H1 (cell line): Measurements from ENCODE around the gene IDI1. TPM values are rescaled to one million over a fixed set of nuclear protein-coding genes. Genes with fewer than 3 reads are reported as not detected.

Source experiments
- CTCF ChIA-PET: fragments of 300-600 bp; sonication (Branson Sonifier 250); formaldehyde crosslinking; loops from one replicate; lab custom pipeline; 2021; ENCODE audit not compliant: partially characterized antibody; lab: Charles Lee
- POLR2A ChIA-PET: fragments of 300-600 bp; sonication (Branson Sonifier 250); formaldehyde crosslinking; loops from one replicate; lab custom pipeline; 2021; ENCODE audit warnings: inconsistent platforms; ENCODE audit not compliant: partially characterized antibody; lab: Charles Lee
- DNase-seq, 2 experiments: peaks; one replicate each; pipeline versions ENCODE4 v3.0.0 to v3.0.0-alpha.2; 2010 to 2022; ENCODE audit warnings: low spot score in 2 of 2, low read depth in 1 of 2, mixed read lengths in 1 of 2
- FAIRE-seq: peaks from 2 replicates; lab custom pipeline; 2011; peaks lifted over from hg19 to GRCh38; lab: Jason Lieb, UNC
- H2AFZ ChIP-seq: 2 replicates; pipeline ENCODE4 v1.8.1; 2012; ENCODE audit warnings: low read length, inconsistent platforms
- H2AK5ac ChIP-seq: 2 replicates; pipeline ENCODE4 v1.6.1; 2013; ENCODE audit warnings: low read depth, low read length
- H2BK120ac ChIP-seq: replicated peaks from 2 replicates; pipeline ENCODE3; 2013; ENCODE audit warnings: low read depth, low read length, inconsistent platforms
- H2BK12ac ChIP-seq: 2 replicates; pipeline ENCODE4 v1.6.1; 2013; ENCODE audit warnings: low read depth, low read length
- H2BK15ac ChIP-seq: 2 replicates; pipeline ENCODE4 v1.6.1; 2013; ENCODE audit warnings: low read length
- H2BK20ac ChIP-seq: 2 replicates; pipeline ENCODE4 v1.6.1; 2013; ENCODE audit warnings: low read length
- H2BK5ac ChIP-seq: 2 replicates; pipeline ENCODE4 v1.6.1; 2013; ENCODE audit warnings: low read depth, low read length
- H3K14ac ChIP-seq: 2 replicates; pipeline ENCODE4 v1.6.1; 2013; ENCODE audit warnings: inconsistent platforms; ENCODE audit not compliant: insufficient read length
- H3K18ac ChIP-seq: 2 replicates; pipeline ENCODE4 v1.6.1; 2013; ENCODE audit warnings: low read length; ENCODE audit errors: extremely low read depth
- H3K23ac ChIP-seq: 2 replicates; pipeline ENCODE4 v1.6.1; 2013; ENCODE audit warnings: inconsistent platforms; ENCODE audit not compliant: insufficient read length
- H3K23me2 ChIP-seq: 2 replicates; pipeline ENCODE4 v1.6.1; 2013; ENCODE audit warnings: low read depth, low read length
- H3K27ac ChIP-seq: 2 replicates; pipeline ENCODE4 v1.6.1; 2011; ENCODE audit warnings: low read depth, low read length, inconsistent platforms
- H3K27me3 ChIP-seq, 4 experiments: replicated peaks in 1 of 4; 1 replicate in 1 of 4; 2 replicates in 3 of 4; pipeline versions ENCODE4 v1.6.1 to v1.8.1; 2011 to 2013; ENCODE audit warnings: low read length in 3 of 4, mild to moderate bottlenecking in 3 of 4, inconsistent platforms in 2 of 4, mixed read lengths in 2 of 4, moderate library complexity in 1 of 4; ENCODE audit not compliant: control insufficient read depth in 3 of 4, insufficient read depth in 3 of 4; ENCODE audit errors: extremely low read depth in 1 of 4
- H3K36me3 ChIP-seq, 4 experiments: 2 replicates each; pipeline versions ENCODE4 v1.6.1 to v1.8.1; 2011 to 2013; ENCODE audit warnings: mild to moderate bottlenecking in 4 of 4, low read length in 3 of 4, moderate library complexity in 2 of 4, control low read depth in 1 of 4, inconsistent platforms in 1 of 4; ENCODE audit not compliant: insufficient read depth in 4 of 4, control insufficient read depth in 2 of 4
- H3K4ac ChIP-seq: replicated peaks from 2 replicates; pipeline ENCODE3; 2013; ENCODE audit warnings: low read length, low read depth, mixed read lengths, inconsistent platforms; ENCODE audit not compliant: insufficient read length
- H3K4me1 ChIP-seq, 4 experiments: replicated peaks in 1 of 4; 1 replicate in 1 of 4; 2 replicates in 3 of 4; pipeline versions ENCODE4 v1.6.1 to v1.8.1; 2011 to 2013; ENCODE audit warnings: low read length in 3 of 4, inconsistent platforms in 2 of 4, mixed read lengths in 1 of 4; ENCODE audit not compliant: insufficient read depth in 4 of 4, control insufficient read depth in 3 of 4
- H3K4me2 ChIP-seq, 2 experiments: 2 replicates each; pipeline versions ENCODE4 v1.6.1 to v1.8.1; 2011 to 2013; ENCODE audit warnings: low read depth in 2 of 2, low read length in 2 of 2, control low read depth in 1 of 2, inconsistent platforms in 1 of 2, mild to moderate bottlenecking in 1 of 2; ENCODE audit not compliant: insufficient read depth in 1 of 2
- H3K4me3 ChIP-seq, 4 experiments: fragments of 200-600, 300-600 bp in 1 of 4; sonication (generic), shearing (Covaris generic), sonication (Bioruptor Twin) in 1 of 4; 2 replicates each; pipeline versions ENCODE4 v1.5.1 to v1.8.1; 2011 to 2016; ENCODE audit warnings: low read length in 4 of 4, low read depth in 3 of 4, control low read depth in 2 of 4, inconsistent platforms in 2 of 4, mild to moderate bottlenecking in 2 of 4, mixed read lengths in 1 of 4, moderate library complexity in 1 of 4; ENCODE audit not compliant: insufficient read depth in 2 of 4; ENCODE audit errors: extremely low read depth in 1 of 4
- H3K56ac ChIP-seq: replicated peaks from 2 replicates; pipeline ENCODE3; 2013; ENCODE audit warnings: low read depth, mild to moderate bottlenecking, mixed read lengths, low read length, inconsistent platforms; ENCODE audit not compliant: insufficient read length
- H3K79me1 ChIP-seq: 2 replicates; pipeline ENCODE4 v1.6.1; 2013; ENCODE audit warnings: low read depth, low read length, control low read depth
- H3K79me2 ChIP-seq, 2 experiments: 2 replicates each; pipeline versions ENCODE4 v1.6.1 to v1.8.1; 2012 to 2013; ENCODE audit warnings: low read length in 2 of 2, mild to moderate bottlenecking in 2 of 2, inconsistent platforms in 1 of 2; ENCODE audit not compliant: insufficient read depth in 2 of 2, control insufficient read depth in 1 of 2
- H3K9ac ChIP-seq, 4 experiments: replicated peaks in 1 of 4; 1 replicate in 1 of 4; 2 replicates in 3 of 4; pipeline versions ENCODE4 v1.6.1 to v1.8.1; 2011 to 2013; ENCODE audit warnings: low read depth in 3 of 4, low read length in 3 of 4, control low read depth in 2 of 4, mild to moderate bottlenecking in 2 of 4, moderate library complexity in 2 of 4, inconsistent platforms in 1 of 4; ENCODE audit errors: extremely low read depth in 1 of 4
- H3K9me3 ChIP-seq, 2 experiments: 2 replicates each; pipeline versions ENCODE4 v1.6.1 to v1.8.1; 2012 to 2013; ENCODE audit warnings: mild to moderate bottlenecking in 2 of 2, moderate library complexity in 2 of 2, control low read depth in 1 of 2, inconsistent platforms in 1 of 2, low read depth in 1 of 2, low read length in 1 of 2, mixed read lengths in 1 of 2; ENCODE audit not compliant: insufficient read depth in 2 of 2
- H4K20me1 ChIP-seq, 2 experiments: replicated peaks in 1 of 2; 2 replicates each; pipeline versions ENCODE3 to v1.8.1; 2011 to 2013; ENCODE audit warnings: inconsistent platforms in 2 of 2, low read length in 2 of 2, mild to moderate bottlenecking in 1 of 2; ENCODE audit not compliant: insufficient read depth in 2 of 2, control insufficient read depth in 1 of 2
- H4K5ac ChIP-seq: 2 replicates; pipeline ENCODE4 v1.6.1; 2013; ENCODE audit warnings: low read length, low read depth, mixed read lengths, inconsistent platforms; ENCODE audit not compliant: insufficient read length
- H4K8ac ChIP-seq: 2 replicates; pipeline ENCODE4 v1.8.0; 2013; ENCODE audit warnings: mild to moderate bottlenecking, moderate library complexity, low read length, inconsistent platforms; ENCODE audit not compliant: insufficient read depth; ENCODE audit errors: extremely low read depth
- H4K91ac ChIP-seq: replicated peaks from 2 replicates; pipeline ENCODE3; 2013; ENCODE audit warnings: low read length, mixed read lengths, inconsistent platforms; ENCODE audit not compliant: insufficient read length
- ATF2 ChIP-seq: IDR thresholded peaks from 2 replicates; pipeline ENCODE4 v1.6.1; 2012; ENCODE audit warnings: low read length, inconsistent platforms
- ATF3 ChIP-seq: IDR thresholded peaks from 2 replicates; pipeline ENCODE4 v1.6.1; 2011; ENCODE audit warnings: low read depth, mild to moderate bottlenecking, low read length; ENCODE audit not compliant: insufficient read depth
- BACH1 ChIP-seq: IDR thresholded peaks from 2 replicates; pipeline ENCODE4 v1.6.1; 2012; ENCODE audit warnings: low read length, improper control_type of control experiment
- EZH2 ChIP-seq: fragments of 200-600 bp; sonication (generic); IDR thresholded peaks from 2 replicates; pipeline ENCODE4 v1.7.1; 2012; ENCODE audit warnings: low read depth, mild to moderate bottlenecking, moderate library complexity, low read length, inconsistent platforms; ENCODE audit not compliant: severe bottlenecking
- HDAC6 ChIP-seq: IDR thresholded peaks from one replicate; pipeline ENCODE4 v1.7.1; 2012; ENCODE audit warnings: low read depth, mild to moderate bottlenecking, inconsistent platforms, low read length, moderate library complexity
- KDM4A ChIP-seq: IDR thresholded peaks from one replicate; pipeline ENCODE4 v1.7.1; 2012; ENCODE audit warnings: low read depth, mild to moderate bottlenecking, moderate library complexity, low read length, inconsistent platforms; ENCODE audit not compliant: severe bottlenecking
- NRF1 ChIP-seq: IDR thresholded peaks from 2 replicates; pipeline ENCODE4 v1.6.1; 2011; ENCODE audit warnings: mild to moderate bottlenecking, low read depth, low read length, improper control_type of control experiment
- RBBP5 ChIP-seq: IDR thresholded peaks from 2 replicates; pipeline ENCODE4 v1.7.1; 2012; ENCODE audit warnings: low read depth, mild to moderate bottlenecking, inconsistent platforms, low read length, moderate library complexity, borderline replicate concordance
- SP1 ChIP-seq: IDR thresholded peaks from 2 replicates; pipeline ENCODE4 v1.6.1; 2011; ENCODE audit warnings: low read depth, low read length
- SRF ChIP-seq: IDR thresholded peaks from 2 replicates; pipeline ENCODE4 v1.6.1; 2011; ENCODE audit warnings: mild to moderate bottlenecking, low read depth, low read length, moderate library complexity
- SUZ12 ChIP-seq: fragments of 200-600 bp; sonication (generic); IDR thresholded peaks from 2 replicates; pipeline ENCODE4 v1.6.1; 2012; ENCODE audit warnings: mild to moderate bottlenecking, inconsistent platforms, low read length, moderate library complexity, mixed read lengths
- TAF1 ChIP-seq: IDR thresholded peaks from 2 replicates; pipeline ENCODE4 v1.6.1; 2011; ENCODE audit warnings: mild to moderate bottlenecking, low read depth, low read length
- WGBS, 2 experiments: shearing (Covaris generic) in 1 of 2; methylation state at CpG; one replicate each; pipeline versions ENCODE4 v1.1.6 to v1.1.7; 2013 to 2015; ENCODE audit warnings: low lambda C conversion rate in 2 of 2, mixed read lengths in 2 of 2, inconsistent platforms in 1 of 2, low coverage in 1 of 2, missing lambda C conversion rate in 1 of 2; ENCODE audit not compliant: insufficient replicate concordance in 2 of 2, insufficient coverage in 1 of 2, insufficient read length in 1 of 2; ENCODE audit errors: extremely low coverage in 1 of 2, missing lambda C conversion rate in 1 of 2; 5-methylcytosine and 5-hydroxymethylcytosine counted together
- polyA plus RNA-seq, 7 experiments: library from polyadenylated mRNA; depleted of rRNA in 3 of 7; stranded (reverse) in 5 of 7; unstranded in 2 of 7; fragments of >200 nt in 5 of 7; fragments of 200-250 nt in 2 of 7; gene quantifications; 1 replicate in 5 of 7; 2 replicates in 1 of 7; 4 replicates in 1 of 7; pipeline versions ENCODE4 v1.2.1 to v1.2.3, GENCODE V29; 2011 to 2013; ENCODE audit warnings: missing spikeins in 2 of 7, mixed read lengths in 2 of 7
- total RNA-seq: library from RNA; stranded (reverse); fragmentation: NEBNext Ultra II Directional; extraction: Animal tissue kit (Norgen Biotek cat#: 25700); gene quantifications from 2 replicates; pipeline ENCODE4 v1.2.1, GENCODE V29; 2021

Gene IDI1
- total and polyA plus RNA-seq, 2 of the 8 experiments (the other 6 are each of a cell fraction or from before 2014, with no cell fraction given), result 35.3 to 56.6 TPM

DNA sequence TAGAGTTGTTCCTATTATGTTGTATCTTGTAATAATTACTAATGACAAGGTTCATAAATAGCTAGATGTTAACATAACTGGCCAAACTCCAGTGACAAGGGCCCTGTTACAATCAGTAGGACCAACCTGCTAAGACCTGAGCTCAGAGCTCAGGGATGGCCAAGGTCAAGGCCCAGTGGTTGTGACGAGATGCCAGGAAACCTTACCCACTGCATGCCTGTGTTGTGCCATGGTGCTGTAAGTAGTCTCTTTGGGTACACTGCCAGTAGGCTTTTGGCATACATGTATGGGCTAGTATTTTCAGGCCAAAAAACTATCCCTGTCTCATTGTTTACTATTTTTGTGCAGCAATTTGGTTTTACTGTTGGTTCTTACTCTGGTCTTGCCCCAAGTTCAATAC lies 15.3 kb downstream of the IDI1 start:
- H2BK20ac ChIP-seq, result no peak overlapping the region
- H3K4me2 ChIP-seq, result no peak overlapping the region
- no peak overlapping the region for H2BK5ac ChIP-seq
- no peak overlapping the region for H3K14ac ChIP-seq
- H3K23me2 ChIP-seq, result no peaks in the 10 kb centered on the region
- no peak overlapping the region for H3K23ac ChIP-seq
- ChIA-PET CTCF (interaction anchor here (0.7 to 0.8 kb wide), 2 partner anchors 57 to 335 kb away, joined by 3 read pairs; no protein-coding TSS in a partner anchor), POLR2A (interaction anchor here (1.2 to 1.6 kb wide), 2 partner anchors 14 to 15 kb away, joined by 3 to 5 read pairs; partner anchors contain the start of gene IDI1)
- no peak overlapping the region for H4K5ac ChIP-seq
- H3K18ac ChIP-seq, result no peak overlapping the region
- no peak overlapping the region for H3K4ac ChIP-seq
- H4K8ac ChIP-seq, result no peak overlapping the region
- no peak overlapping the region for H2BK15ac ChIP-seq
- H2BK12ac ChIP-seq, result no peak overlapping the region
- H3K79me2 ChIP-seq, result no peaks in the 10 kb centered on the region
- H2AK5ac ChIP-seq, result no peak overlapping the region
- no peaks in the 10 kb centered on the region for H3K27me3 ChIP-seq
- H3K9me3 ChIP-seq, result no peaks in the 10 kb centered on the region
- DNase-seq (no peak), FAIRE-seq (no peak)
- no peak overlapping the region for H3K56ac ChIP-seq
- no peak overlapping the region for H2AFZ ChIP-seq
- no peak overlapping the region for H3K9ac ChIP-seq
- H4K20me1 ChIP-seq, result peaks cover 0 to 4% of the 10 kb centered on the region in 2 experiments
- H3K4me3 ChIP-seq, result no peak overlapping the region
- WGBS, 2 experiments, result 86% methylated on average over 1 of the region's 1 CpG; no CpG with 5 or more reads in 1 of the 2 experiments
- peaks cover 0 to 2% (median 0%) of the 10 kb centered on the region in 4 experiments; a peak in 1 of 8 replicates for H3K36me3 ChIP-seq
- H4K91ac ChIP-seq, result no peak overlapping the region
- H3K79me1 ChIP-seq, result no peaks in the 10 kb centered on the region; the same call in 1 of the 2 replicates
- no peak overlapping the region for H3K27ac ChIP-seq
- no peaks in the 10 kb centered on the region; a peak in 1 of 7 replicates for H3K4me1 ChIP-seq
- no peak overlapping the region for H2BK120ac ChIP-seq
- TF ChIP-seq SRF (no peak), ATF3 (no peak), SP1 (no peak), HDAC6 (no peak), NRF1 (no peak), EZH2 (no peak), SUZ12 (no peak), ATF2 (no peak), TAF1 (no peak), RBBP5 (no peak), BACH1 (no peak), KDM4A (no peak)
